GM10248 (cell line): ENCODE measurements around the gene LDLRAD4.

Experiments used
- CTCF ChIA-PET: fragments of 300-600 bp; sonication (Branson Sonifier 250); formaldehyde crosslinking; extraction: SDS; loops from one replicate; lab custom pipeline; 2021; ENCODE audit warnings: antibody characterized with exemption; lab: Yijun Ruan, JAX
- POLR2A ChIA-PET: fragments of 350-650 bp; sonication (Branson Sonifier 250); formaldehyde crosslinking; extraction: SDS; loops from one replicate; lab custom pipeline; 2020; ENCODE audit warnings: antibody characterized with exemption; lab: Yijun Ruan, JAX
- DNase-seq: peaks from one replicate; pipeline ENCODE4 v3.0.0; 2012; ENCODE audit errors: extremely low spot score
- TF ChIP-seq, protein P1 (sequence below): IDR thresholded peaks from 2 replicates; pipeline ENCODE4 v1.5.1; 2012; ENCODE audit warnings: mild to moderate bottlenecking, low read depth; ENCODE audit errors: extremely low read depth, missing control alignments, control extremely low read depth

LDLRAD4 gene

DNA sequence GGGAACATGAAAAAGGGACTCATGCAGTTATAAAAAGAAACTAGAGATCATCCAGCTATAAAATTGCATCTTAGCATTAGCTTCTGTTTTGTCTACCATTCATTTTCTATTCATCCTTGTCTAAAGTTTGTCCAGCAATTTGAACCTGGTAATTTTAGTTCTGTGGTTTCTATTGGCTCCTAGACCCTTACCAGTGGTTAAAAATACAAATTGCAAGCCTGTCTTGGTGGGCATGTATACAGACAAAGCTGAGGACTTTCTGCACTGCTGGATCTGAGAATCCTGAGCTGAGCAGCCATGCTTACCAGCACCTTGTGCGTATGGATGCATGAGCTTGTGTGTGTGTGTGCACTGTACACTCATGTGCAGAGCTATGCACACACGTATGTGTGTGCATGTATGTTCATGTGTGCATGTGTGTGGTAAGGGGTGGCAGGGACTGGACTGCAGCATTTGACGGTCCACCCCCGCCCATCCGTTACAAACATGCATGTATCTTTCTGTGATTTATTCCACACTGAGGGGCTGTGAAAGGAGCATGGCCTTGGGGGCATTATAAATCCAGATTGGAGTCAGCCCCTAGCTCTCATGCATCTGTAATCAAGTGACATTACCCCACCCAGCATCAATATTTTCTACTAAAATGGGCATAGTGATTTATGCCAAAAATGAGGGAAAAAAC is 363.1 kb downstream of the LDLRAD4 start:
- ChIA-PET POLR2A (interaction anchor here (0.5 kb wide), 1 partner anchor 14 kb away, joined by 5 read pairs; no protein-coding TSS in a partner anchor), CTCF (interaction anchor here (1.1 to 3.0 kb wide), 5 partner anchors 12 to 31 kb away, joined by 3 to 11 read pairs (median 6); no protein-coding TSS in a partner anchor)
- no peak for DNase-seq
- TF ChIP-seq, protein P1, sequence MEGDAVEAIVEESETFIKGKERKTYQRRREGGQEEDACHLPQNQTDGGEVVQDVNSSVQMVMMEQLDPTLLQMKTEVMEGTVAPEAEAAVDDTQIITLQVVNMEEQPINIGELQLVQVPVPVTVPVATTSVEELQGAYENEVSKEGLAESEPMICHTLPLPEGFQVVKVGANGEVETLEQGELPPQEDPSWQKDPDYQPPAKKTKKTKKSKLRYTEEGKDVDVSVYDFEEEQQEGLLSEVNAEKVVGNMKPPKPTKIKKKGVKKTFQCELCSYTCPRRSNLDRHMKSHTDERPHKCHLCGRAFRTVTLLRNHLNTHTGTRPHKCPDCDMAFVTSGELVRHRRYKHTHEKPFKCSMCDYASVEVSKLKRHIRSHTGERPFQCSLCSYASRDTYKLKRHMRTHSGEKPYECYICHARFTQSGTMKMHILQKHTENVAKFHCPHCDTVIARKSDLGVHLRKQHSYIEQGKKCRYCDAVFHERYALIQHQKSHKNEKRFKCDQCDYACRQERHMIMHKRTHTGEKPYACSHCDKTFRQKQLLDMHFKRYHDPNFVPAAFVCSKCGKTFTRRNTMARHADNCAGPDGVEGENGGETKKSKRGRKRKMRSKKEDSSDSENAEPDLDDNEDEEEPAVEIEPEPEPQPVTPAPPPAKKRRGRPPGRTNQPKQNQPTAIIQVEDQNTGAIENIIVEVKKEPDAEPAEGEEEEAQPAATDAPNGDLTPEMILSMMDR: no peak

DNA sequence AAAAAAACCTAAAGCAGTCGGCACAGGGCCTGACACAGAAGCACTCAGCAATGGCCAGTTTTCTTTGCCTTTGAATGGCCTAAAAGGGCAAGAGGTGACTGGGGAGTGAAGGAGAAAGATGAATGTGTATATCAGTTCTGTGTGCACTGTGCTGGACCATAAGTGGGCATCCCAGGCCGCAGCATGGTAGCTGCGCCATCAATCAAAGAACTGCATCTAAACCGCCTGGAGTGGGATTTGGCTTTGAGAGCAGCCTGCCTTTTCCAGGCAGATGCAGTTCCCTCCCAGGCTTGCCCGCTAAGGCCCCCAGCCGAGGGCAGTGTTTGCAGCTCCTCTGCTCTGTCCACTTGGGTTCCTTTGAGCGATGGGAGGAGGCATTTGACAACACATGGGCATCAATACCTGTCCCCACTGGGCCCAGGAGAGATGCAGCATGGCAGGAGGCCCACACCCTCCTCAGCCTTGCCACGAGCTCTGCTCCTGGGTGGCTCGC is 363.7 kb downstream of the LDLRAD4 start:
- ChIA-PET CTCF (interaction anchor here (0.8 to 3.0 kb wide), 5 partner anchors 11 to 30 kb away, joined by 4 to 11 read pairs (median 6); no protein-coding TSS in a partner anchor), POLR2A (interaction anchor here (0.5 kb wide), 1 partner anchor 15 kb away, joined by 5 read pairs; no protein-coding TSS in a partner anchor)
- DNase-seq: no peak
- TF ChIP-seq, protein P1: no peak

DNA sequence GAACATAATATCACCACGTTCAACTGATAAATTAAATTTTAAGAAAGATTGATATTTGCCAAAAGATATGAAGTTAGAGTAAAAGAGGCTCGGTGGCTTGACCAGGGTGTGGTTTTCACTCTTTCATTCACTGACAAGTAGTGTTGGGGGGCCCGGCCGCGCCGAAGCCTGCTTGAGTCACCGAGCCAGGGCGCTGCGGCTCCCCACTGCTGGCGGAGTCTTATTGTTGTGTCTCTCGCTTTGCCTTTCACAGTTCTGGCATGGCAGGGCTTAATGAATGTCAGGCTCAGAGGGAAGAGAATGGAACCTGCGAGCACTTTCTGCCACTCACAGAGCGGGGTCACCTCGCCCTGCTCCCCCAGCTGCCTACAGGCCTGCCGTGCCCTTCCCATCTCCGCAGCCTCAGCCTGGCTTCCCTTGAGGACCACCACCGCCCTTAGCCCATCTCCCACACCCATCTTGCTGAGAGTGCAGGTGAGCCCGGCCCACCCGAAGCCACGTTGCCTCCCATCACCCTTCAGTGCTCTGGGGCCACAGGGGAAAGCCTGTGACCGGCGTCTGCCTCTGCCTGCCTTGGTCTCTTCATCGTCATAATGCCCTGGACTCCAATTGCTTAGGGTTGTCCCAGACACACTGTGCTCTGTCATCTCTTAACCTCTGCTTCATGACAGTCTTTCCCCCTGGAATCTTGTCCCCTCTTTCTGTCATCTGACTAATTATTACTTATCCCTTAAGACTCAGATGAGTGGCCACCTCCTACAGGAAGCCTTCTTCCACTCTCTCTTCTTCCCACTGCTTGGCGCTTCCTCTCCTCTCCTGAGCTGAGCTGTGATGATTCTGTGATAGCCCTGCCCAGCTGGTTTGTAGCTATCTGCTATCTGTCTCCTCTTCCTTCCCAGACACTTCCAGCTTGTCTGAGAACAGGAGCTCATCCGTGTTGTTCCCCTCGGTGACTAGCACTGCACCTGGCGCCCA is 365.3 kb downstream of the LDLRAD4 start:
- no peak for DNase-seq
- TF ChIP-seq, protein P1: no peak
- CTCF ChIA-PET: interaction anchor here (1.0 to 5.1 kb wide), 6 partner anchors 10 to 27 kb away, joined by 3 to 29 read pairs (median 4); no protein-coding TSS in a partner anchor
- POLR2A ChIA-PET: no interaction called here

DNA sequence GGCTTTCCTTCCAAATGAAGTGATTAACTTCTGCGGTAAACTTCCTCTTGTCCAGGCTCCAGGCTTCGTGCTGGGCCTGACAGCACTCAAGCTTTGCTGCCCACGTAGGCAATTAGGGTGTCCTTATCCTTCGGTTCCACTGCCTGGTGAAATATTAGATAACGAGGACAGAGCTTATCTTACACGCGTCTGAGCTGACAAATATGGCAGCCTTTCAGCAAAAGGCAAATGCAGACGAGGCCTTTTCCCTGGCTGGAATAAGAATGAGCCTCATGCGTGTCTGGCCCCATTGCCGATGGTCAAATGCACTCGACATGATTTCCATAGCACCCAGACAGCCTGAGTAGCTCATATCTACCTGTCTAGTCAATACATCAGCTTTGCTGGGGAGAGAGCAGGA is 366.3 kb downstream of the LDLRAD4 start:
- POLR2A ChIA-PET: interaction anchor here (1.7 to 1.8 kb wide), 2 partner anchors 18 to 30 kb away, joined by 5 to 16 read pairs; no protein-coding TSS in a partner anchor
- DNase-seq: no peak
- CTCF ChIA-PET: interaction anchor here (1.1 to 5.1 kb wide), 6 partner anchors 9 to 26 kb away, joined by 3 to 29 read pairs (median 4); no protein-coding TSS in a partner anchor
- TF ChIP-seq, protein P1: no peak

DNA sequence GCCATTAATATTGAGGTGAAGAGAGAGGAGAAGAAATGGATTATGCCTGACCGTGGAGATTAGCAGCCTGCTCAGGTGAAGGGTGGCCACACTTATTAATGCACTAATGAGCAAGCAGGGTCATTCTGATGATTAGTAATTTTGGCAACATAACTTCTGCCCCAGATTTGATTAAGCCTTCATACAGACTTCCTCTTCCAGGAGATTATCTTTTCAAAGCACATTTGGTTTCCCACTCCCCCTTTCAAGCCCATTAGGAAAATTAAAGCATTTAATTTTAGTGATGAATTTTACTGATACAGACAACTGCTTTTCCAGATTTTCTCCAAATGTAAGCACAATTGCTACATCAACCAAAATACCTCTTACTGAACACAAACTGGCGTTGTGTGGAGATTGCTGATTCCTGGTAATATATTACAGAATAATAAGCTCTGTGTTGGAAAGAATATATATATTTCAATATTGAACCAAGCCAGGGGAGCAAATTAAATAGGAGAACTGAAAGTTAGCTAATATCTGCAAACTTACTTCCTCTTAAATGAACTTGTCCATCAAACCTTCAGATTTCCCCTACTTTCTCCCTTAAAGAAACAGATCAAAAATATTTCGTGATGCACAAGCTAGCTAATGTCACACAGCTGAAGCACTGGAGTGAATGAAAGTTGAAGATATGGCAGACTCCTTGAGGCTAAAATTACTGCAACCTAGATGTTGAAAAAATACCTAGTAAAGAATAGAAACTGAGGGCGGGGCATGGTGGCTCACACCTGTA is 367.0 kb downstream of the LDLRAD4 start:
- peak; percentile 57 for DNase-seq
- TF ChIP-seq, protein P1: no peak
- ChIA-PET CTCF (interaction anchor here (1.2 to 5.1 kb wide), 7 partner anchors 8 to 28 kb away, joined by 4 to 29 read pairs (median 5); no protein-coding TSS in a partner anchor), POLR2A (interaction anchor here (1.6 to 1.8 kb wide), 4 partner anchors 9 to 29 kb away, joined by 5 to 16 read pairs (median 6); no protein-coding TSS in a partner anchor)
